Activated T-cell treated with anti-CD3 and anti-CD28 coated beads for 4 hours (primary cell): Measurements from ENCODE around the gene SQOR.

Experiments
- DNase-seq: peaks from one replicate; pipeline ENCODE4 v3.0.0-alpha.2; 2020

Gene SQOR

DNA sequence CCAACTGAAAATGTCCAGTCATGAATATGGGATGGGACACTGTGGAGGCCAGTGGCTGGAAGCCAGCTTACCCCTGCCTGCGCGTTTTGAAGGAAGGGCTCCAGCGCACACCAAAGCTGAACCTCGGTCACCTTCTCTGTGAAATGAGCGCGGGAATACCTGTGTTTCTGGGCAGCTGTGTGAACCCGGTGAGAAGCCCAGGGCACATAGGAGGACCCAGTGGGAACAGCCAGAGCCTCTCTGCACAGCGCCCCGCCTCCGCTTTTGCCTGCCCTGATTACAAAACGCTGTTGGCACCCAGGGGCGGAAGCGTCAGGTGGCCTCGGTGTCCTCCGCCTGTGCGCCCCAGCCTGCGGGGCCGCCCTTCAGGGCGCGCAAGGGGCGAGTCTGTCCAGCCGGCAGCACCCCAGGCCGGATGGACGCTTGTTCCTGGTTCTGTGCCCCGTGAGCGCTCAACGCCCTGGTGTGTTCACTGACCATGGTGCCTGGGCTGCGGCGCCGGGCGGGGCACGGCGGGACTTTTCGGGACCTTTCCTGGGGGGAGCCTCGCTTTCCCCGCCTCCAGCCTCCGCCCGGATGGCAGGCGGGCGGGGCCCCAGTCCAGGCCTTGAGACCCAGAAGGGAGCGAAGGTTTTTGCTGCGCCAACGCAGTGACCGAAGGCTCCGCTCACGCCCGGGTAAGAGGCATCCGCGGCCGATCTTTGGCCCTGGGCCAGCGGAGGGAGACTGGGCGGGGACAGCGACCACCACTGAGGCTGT, at the start of gene SQOR:
Gene SQOR (plus strand): TSS at position 598 of the 759 bp plus-strand sequence. CDS start 23,895 bp downstream, outside the sequence.
- peak; percentile 41 for DNase-seq

DNA sequence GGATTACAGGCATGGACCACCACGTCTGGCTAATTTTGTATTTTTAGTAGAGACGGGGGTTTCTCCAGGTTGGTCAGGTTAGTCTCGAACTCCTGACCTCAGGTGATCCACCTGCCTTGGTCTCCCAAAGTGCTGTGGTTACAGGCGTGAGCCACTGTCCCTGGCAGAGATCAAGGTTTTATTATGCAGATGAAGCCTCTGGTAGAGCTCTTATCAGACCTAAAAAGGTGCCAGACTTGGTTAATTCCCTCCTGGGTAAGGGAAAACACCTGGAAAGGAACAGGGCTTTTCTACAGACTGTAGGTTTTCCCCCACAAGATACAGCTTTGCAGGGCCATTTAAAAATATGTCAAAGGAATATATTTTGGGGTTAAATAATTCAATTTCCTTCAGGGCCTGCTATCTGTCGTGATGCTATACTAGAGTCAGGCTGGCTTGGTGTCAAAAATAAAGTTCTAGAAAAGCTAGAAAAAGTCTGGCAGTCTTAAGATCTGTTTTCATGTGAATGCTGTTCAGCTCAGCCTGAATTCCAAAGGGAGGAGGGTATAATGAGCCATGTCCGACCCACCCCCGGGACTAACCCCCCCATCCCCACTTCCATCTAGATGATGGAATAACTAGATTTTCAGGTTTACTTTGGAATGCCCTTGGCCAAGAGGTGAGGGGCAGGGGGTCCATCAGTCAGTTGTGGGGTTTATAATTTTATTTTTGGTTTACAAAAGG, 49.6 kb upstream of the SQOR start:
- no peak for DNase-seq

DNA sequence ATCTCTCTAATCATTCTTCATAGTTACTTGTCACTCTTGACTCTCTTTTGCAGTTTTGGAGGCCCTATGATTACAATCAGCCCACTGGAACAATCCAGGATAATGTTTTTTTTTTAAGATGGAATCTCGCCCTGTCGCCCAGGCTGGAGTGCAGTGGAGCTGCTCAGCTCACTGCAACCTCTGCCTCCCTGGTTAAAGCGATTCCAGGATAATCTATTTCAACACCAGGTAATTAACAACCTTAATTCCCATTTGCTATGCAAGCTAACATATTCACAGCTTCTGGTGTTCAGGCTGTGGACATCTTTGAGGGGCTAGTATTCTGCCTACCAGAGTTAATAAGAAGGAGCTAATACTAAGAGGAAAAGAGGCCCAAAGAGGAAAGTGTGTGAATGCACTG, 48.7 kb upstream of the SQOR start:
- no peak for DNase-seq

DNA sequence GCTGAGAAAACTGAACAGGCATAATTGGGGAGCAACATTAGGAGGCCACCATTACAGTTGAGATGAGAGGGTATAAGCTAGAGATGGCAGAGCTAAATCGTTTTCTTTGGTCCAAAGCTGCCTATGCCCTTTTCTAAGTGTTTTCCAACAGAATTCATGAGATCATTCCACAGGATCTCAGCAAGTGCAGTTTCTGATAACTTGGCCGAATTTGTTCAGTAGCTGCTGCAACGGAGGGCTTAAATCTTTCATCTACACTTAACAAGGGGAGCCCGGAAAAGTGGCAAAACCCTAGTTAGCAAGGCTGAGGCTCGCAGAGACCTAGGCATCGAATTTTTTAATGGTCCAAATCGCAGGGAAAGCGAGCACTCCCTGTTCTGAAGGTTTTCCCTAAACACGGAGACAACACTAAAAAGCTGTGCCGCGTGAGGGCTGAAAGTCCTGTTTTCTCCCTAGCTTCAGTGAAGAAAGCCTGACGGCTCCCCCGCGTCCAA, 48.2 kb upstream of the SQOR start:
- no peak for DNase-seq

DNA sequence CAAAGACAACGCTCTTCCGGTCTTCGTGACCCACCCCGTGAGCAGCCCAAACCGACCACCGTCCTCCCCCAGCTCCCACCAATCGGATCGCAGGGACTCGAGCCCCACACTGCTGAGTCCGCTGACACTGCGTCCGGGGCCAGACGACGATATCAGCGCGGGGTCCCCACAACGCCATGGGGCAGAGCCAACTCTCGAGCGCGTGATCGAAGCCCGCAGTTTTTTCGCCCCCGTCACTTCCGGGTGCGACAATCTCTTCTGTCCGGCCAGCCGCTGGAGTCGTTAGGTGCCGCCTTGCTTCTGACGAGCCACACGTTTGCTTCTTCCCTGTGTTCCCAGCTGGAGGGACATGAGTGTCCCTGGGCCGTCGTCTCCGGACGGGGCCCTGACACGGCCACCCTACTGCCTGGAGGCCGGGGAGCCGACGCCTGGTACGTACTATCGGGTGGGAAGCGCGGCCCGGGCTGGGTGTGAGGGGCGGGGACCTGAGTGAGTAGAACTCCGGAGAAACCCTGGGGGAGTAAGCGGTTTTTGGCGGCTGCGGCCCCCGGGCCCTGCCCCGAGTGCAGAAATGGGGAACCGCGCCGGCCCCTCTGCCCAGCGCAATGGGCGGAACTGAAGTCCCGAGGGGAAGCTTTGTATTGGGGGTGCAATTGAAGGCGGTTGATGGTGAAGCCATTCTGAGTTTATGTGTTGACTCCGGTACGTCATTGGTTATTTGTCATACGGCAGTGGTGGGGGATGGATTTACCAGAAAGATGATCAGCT, 47.5 kb upstream of the SQOR start, which contains the start of gene BLOC1S6:
Gene BLOC1S6 (plus strand): TSS at position 285 of the 768 bp plus-strand sequence. CDS start 65 bp downstream, at position 350.
- DNase-seq: peak; percentile 82

DNA sequence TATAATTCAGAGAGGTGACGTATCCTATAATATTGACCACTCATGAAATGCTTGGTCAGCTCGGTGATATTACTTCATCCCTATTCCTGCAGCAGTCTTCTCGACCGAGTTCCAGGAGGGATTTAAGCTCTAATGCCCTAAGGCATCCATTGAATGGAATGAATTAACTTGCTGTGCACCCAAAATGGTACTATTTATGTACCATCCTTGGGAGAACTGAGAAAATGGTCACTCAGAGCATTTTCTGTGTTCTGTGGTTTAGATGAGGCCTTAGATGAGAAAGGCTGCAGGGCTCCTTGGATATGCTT, 47.0 kb upstream of the SQOR start:
- no peak for DNase-seq

DNA sequence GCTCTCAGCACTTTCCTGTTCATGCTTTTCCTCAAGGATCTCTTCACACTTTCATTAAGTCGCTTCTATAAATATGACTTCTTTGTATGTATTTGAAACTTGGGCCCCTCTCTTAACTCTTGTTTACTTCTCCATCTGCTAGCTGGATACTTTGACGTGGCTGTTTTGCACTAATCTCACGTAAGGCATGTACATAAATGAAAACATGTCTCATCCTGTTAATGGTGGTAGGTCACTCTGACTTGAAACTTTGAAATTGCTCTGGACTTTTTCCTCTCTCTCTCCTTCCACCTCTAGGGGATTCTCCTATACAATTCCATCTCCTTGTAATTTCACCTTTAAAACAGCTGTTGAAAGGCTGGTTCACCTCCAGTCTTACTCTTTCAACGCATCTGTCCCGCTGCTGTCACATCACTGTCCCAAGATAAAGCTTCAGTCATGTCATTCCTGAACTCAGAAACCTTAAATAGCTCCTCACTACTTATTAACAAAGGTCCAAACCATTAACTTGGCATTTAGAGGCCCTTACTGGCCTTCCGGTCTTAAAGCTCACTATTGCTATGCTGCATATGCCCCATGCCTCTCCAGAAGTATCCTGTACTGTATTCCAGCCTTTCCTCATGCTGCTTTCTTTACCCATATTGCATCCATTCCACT, 46.5 kb upstream of the SQOR start:
- DNase-seq: no peak

DNA sequence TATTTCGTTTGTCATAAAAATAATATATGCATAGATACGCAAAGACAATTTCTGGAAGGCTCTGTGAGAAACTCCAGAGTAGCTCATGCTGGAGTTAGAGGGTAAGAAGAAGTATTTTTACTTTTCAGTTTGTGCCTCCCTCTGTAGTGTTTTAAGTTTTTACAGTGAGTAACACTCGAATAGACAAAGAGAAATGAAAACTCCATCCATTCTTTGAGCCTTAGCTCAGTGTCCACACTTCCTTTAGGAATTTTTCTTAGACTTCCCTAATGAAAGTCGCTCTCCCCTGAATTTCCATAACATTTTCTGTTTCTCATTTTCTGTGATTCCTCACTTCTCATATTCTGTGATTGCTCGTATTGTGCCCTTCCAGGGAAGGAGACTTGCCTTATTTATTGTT, 45.6 kb upstream of the SQOR start:
- no peak for DNase-seq

DNA sequence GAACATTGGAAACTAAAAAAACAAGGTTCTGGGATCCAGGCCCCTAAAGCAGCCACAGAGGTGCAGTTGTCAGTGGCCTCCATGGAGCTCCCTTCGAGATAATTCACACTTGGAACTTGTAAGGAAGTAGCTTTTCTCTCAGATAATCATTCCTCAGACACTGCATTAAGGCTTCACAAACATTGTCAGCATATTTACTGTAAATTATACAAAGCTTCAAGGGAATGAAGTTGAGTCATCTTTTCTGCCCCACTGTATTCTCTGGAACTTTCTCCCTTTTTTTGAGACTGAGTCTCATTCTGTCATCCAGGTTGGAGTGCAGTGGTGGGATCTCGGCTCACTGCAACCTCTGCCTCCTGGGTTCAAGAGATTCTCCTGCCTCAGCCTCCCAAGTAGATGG, 40.5 kb upstream of the SQOR start:
- DNase-seq: no peak

DNA sequence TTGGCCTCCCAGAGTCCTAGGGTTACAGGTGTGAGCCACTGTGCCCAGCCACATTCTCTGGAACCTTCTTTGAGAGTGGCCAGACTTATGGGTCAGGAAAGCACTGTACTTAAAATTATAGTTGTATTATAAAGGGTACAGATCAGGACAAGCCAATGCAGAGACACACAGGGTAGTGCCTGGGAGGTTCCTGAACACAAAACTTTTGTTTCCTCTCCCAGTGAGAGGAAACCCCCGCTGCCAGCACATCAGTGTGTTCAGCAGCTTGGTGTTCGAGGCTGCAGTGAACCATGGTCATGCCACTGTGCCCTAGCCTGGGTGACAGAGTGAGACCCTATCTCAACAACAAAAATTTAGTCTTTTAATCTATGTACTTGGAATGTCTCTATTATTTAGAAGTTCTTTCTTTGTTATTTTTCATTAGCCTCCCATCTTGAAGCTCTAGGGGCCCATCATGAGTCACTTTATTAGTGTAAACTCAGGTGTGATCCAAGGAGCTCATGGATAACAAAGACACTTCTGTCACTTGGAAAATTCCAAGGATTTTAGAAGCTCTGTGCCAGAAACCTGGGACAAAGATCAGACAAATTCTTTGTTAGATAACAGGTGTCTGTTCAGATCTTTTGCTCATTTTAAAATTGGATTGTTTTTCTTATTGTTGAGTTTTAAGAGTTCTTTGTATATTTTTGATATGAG, 39.8 kb upstream of the SQOR start:
- DNase-seq: no peak

DNA sequence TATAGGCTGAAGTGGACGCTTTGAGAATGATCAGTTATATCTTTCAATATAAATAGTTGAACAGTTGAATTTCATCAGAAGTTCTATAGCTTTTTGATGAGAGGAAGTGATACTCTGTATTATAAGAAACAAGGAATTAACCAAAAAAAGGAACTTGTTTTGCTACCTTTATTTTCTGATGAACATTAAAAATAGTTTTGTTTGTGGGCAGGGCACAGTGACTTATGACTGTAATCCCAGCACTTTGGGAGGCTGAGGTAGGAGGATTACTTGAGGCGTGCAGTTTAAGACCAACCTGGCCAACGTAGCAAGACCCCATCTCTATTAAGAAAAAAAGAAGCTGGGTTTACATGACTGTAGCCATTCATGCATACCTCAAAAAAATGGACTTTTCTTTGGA, 30.9 kb upstream of the SQOR start:
- DNase-seq: no peak

DNA sequence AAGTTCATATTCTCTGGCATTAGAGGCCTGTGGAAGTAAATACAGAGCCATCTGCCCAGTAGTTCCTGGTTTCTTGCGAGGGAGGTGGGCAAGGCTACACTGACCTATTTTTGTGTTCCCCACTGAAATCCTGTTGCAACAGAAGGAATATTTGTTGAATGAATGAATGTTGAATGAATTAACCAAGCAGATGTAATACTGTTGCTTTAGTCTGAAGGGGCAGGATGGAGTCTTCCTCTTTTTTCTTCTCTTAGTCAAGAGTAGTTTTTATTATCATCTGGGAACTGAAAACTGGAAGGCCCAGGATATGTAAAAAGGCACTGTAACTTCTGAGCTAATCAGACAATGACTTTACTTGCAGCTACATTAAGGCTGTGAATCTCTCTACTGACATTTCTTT, 30.5 kb upstream of the SQOR start:
- no peak for DNase-seq

DNA sequence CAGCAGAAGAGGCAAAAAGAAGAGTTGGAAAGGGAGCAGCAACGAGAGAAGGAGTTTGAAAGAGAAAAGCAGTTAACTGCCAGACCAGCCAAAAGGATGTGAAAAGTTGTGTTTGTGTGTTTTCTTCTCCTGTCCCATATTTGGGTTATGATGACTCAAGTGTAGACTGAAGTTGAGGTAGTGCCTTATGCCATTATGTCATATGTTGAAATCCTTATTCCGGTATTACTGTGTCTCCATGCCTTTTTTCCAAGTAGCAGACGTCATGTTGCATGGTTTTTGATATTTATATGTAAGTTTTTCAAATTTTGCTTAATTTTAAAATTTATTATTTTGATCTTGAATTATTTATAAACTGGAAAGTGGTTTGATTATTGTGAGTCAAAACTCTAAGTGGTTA, 28.4 kb upstream of the SQOR start:
- no peak for DNase-seq

DNA sequence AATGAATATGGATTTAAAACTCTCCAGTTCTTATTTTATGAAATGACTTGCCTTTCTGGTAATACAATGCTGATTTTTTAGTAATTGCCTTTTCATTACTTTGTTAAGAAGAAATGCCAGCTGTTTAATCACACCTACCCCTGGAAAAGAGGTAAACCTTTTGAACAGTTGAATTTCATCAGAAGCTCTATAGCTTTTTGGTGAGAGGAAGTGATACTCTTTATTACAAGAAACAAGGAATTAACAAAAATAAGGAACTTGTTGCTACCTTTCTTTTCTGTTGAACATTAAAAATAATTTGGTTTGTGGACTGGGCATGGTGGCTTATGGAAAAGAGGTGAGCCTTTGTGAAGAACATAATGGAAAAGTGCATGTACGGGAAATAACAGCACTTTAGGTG, 28.0 kb upstream of the SQOR start:
- no peak for DNase-seq

DNA sequence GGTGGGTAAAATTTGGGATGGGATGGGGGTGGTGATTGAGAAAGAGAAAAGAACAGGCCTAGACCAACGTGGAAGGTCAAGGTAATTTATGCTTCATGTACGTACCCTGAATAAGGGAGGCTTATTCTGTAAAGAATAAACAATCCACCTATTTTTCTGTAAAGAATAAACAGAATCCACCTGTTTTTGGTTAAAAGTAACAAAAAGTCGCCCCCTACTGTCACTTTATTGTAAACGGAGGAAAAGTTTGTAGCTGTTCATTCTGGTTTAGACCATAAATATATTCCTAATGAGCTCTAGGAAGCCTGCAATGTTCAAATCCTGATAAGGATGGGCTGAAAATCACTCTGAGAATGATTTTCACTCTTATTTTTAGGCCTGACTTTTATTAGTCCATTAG, 23.5 kb upstream of the SQOR start:
- no peak for DNase-seq

DNA sequence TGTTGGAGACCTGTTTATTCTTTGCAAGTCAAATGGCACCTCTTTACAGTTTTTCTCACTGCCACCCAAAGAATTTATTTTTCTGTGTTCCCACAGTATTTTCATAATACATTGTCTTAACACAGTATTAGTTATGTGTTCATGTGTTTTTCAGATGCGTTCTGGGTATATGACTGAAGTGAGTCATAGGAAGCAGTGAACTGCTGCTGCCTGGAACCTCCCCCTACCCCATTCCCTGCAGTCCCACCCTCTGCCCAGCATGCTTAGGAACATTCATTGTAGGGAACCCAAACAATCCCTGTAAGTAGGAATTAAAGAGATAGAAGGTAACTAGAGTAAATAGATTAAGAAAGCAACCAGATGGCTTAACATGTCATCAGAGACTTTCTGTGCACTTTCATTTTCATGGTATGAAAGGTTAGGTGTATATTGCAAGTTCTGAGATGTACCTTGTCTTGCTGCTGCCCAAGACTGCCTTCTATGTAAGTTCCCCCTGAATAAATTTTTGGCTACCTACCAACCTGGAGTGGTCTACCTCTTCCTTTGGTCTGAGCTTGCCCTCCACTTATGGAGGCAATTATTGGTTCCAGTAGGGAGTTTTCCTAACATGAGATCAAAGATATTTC, 21.9 kb upstream of the SQOR start:
- no peak for DNase-seq

DNA sequence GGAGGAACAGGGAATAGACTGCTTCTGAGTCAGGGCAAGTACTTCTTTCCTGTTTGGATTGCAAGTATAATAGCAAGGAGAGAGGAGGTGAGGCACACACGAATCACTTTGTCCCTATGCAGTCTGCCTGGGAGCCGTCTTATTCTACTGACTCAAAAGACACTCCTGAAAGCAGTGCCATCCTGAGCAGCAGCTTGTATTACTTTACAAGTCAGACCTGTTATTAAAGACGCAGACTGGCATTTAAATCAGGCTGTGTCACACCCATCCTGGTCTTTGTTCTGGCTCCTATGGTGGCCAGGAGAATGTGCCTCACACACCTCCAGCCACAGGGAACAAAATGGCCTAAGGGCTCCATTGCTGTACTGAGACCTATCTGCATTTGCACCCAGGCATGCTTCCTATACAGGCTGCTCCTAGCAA, 17.9 kb upstream of the SQOR start:
- DNase-seq: no peak

DNA sequence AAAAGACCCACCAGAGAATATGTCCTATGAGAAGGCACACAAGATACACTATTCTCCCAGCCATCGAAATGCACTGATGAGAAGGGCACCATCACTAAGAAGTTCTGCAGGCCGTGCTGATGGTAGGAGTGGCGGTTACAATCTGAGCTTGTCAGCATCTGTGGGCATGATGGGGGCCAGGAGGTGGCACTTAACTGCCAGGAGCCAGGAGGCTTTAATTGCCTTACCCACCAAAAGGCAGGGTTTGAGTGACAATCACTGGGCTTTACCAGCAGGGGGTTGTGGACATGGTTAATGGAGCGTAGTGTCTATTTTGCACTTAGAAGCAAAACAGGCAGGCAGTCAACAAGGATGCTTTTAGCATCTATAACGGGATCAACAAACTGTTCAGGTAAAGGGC, 16.0 kb upstream of the SQOR start:
- no peak for DNase-seq

DNA sequence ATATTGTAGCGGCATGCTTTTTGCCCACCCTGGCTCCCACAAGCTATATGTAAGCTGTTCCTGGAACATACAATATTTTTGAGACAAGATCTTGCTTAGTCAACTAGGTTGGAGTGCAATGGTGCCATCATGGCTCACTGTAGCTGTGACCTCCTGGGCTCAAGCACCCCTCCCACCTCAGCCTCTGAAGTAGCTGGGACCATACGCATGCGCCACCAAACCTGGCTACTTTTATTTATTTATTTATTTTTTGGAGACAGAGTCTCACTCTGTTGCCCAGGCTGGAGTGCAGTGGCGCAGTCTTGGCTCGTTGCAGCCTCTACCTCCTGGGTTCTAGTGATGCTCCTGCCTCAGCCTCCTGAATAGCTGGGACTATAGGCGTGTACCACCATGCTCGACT, 6.7 kb upstream of the SQOR start:
- no peak for DNase-seq

DNA sequence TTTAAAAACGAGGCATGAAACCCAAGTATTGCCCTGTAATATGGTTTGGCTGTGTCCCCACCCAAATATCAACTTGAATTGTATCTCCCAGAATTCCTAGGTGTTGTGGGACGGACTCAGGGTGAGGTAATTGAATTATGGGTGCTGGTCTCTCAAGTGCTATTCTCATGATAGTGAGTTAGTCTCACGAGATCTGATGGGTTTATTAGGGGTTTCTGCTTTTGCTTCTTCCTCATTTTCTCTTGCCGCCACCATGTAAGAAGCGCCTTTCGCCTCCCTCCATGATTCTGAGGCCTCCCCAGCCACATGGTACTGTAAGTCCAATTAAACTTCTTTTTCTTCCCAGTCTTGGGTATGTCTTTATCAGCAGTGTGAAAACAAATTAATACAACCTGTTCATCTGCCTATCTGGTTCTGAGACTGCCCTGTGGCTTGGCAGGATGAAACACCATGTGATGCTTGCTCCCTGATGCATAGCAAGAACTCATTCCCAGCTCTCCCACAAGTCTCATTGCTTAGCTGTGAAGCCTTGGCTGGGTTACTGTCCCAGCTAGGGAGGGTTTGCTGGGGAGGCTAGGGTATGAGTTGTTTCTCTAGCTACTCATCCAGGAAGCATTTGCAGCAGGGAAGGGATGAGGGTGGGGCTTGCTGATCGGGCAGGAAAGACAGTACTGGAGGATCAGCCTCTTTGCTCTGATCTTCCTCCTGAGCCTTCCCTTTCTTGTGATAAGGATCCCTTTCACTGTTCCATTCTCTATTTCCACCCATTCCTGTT, 3.7 kb upstream of the SQOR start:
- no peak for DNase-seq

DNA sequence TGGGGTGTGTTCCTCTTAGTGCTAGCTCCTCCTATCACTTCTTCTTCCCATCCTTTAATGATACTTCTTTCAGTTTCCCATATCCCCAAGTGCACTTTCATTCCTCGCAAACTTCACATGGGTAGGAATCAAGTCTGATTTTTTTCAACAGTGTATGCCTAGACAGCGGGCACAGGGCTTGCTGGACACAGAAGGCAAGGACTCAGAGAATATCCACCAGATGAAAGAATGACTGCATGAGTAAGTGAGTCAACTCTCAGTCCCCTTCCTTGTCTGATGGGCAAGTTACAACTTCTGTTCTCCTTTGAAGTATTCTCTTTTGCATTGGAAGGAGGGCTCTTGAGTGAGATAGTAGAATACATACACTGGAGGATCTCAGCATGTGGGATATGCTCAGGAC, 3.1 kb upstream of the SQOR start:
- DNase-seq: no peak
